Measurements from ENCODE around the gene TEX22. TPM values are rescaled to one million over a fixed set of nuclear protein-coding genes. Genes with fewer than 3 reads are reported as not detected.

TEX22 gene
- total RNA-seq, 4 donors from 2014 or later: 1.1 to 3.8 TPM; not detected in 2

- Histone ChIP-seq H3K4me1 (no peaks in the 10 kb centered on the region), H3K9me3 (no peaks in the 10 kb centered on the region), H3K36me3 (no peaks in the 10 kb centered on the region), H3K27ac (no peak overlapping the region), H3K27me3 (no peaks in the 10 kb centered on the region), H3K4me3 (no peak overlapping the region)
- DNase-seq: no peak
- intact Hi-C loops (cut with DNase I; ENCODE audit: low total_unique reads): no loop called here
- no peak for TF ChIP-seq POLR2A (IDR thresholded peaks at IDR 0.05)
- TF ChIP-seq, protein P1, sequence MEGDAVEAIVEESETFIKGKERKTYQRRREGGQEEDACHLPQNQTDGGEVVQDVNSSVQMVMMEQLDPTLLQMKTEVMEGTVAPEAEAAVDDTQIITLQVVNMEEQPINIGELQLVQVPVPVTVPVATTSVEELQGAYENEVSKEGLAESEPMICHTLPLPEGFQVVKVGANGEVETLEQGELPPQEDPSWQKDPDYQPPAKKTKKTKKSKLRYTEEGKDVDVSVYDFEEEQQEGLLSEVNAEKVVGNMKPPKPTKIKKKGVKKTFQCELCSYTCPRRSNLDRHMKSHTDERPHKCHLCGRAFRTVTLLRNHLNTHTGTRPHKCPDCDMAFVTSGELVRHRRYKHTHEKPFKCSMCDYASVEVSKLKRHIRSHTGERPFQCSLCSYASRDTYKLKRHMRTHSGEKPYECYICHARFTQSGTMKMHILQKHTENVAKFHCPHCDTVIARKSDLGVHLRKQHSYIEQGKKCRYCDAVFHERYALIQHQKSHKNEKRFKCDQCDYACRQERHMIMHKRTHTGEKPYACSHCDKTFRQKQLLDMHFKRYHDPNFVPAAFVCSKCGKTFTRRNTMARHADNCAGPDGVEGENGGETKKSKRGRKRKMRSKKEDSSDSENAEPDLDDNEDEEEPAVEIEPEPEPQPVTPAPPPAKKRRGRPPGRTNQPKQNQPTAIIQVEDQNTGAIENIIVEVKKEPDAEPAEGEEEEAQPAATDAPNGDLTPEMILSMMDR (IDR thresholded peaks at IDR 0.05): no peak
These were observed 34.3 kb upstream of the TEX22 start for GRCh38 chr14:105363847-105364708.

DNA sequence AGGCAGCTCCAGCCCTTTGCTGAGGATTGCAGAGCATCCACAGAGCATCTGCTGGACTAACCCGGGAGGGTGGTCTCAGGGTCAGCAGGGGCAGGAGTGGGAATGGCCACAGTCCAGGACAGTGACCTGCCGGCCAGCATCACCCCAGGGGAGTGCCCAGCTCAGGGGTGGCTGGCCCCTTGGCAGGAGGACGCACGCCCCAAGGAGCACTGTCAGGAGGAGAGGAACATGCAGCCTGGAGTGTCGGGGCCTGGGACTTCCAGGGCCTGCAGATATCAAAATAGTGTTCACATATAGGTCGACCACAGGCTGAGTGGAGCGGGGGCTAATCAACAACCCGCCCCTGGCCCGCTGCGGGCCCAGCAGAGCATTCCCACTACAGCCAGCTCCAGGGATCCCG lies 33.2 kb upstream of the TEX22 start:
- no peak overlapping the region for H3K27ac ChIP-seq
- no peaks in the 10 kb centered on the region for H3K36me3 ChIP-seq
- DNase-seq: no peak
- H3K4me3 ChIP-seq: no peak overlapping the region
- no peaks in the 10 kb centered on the region for H3K4me1 ChIP-seq
- no peaks in the 10 kb centered on the region for H3K27me3 ChIP-seq
- intact Hi-C loops (cut with DNase I; ENCODE audit: low total_unique reads): no loop called here
- H3K9me3 ChIP-seq: no peaks in the 10 kb centered on the region
- TF ChIP-seq, protein P1 (IDR thresholded peaks at IDR 0.05): no peak
- no peak for TF ChIP-seq POLR2A (IDR thresholded peaks at IDR 0.05)

- no peaks in the 10 kb centered on the region for H3K36me3 ChIP-seq
- H3K9me3 ChIP-seq: no peaks in the 10 kb centered on the region
- H3K4me1 ChIP-seq: no peaks in the 10 kb centered on the region
- H3K27me3 ChIP-seq: no peaks in the 10 kb centered on the region
- no peak for DNase-seq
- no peak overlapping the region for H3K4me3 ChIP-seq
- H3K27ac ChIP-seq: no peak overlapping the region
- intact Hi-C loops (cut with DNase I; ENCODE audit: low total_unique reads): no loop called here
- TF ChIP-seq, protein P1 (IDR thresholded peaks at IDR 0.05): no peak
- TF ChIP-seq POLR2A (IDR thresholded peaks at IDR 0.05): no peak
These were observed 32.7 kb upstream of the TEX22 start for GRCh38 chr14:105365681-105366080.

DNA sequence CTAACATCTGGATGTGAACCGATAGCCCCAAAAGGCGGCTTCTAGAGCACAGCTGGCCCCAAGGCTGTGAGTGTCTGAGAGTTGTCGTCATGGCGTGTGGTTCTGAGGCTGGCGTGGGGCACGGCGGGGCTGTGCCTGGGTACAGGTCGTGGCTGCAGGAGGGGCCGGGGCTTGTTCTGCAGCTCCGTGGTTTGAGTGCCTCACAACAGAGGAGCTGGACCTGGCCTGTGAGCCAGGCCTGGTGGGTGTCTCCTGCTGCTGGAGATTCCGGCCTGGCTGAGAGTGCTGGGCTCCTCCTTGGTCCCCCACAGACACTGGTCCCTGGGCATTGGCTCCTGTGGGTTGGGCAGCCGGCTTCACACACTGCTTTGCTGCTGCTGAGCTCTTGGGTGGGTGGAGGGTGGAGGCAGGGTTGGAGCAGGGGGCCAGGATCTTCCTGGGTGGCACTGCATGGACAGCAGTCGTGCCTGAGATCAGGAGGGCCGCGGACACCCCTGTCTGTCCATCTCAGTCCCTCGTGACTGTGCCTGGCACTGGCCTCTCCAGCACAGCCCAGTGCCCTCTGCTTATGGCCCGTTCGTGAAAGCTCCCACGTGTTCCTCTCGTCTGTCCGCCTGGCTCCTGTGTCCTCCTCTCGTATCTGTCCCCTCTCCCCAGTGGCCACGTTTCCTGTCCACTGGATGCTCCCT lies 31.8 kb upstream of the TEX22 start:
- TF ChIP-seq POLR2A (IDR thresholded peaks at IDR 0.05): no peak
- H3K4me1 ChIP-seq: no peaks in the 10 kb centered on the region
- intact Hi-C loops (cut with DNase I; ENCODE audit: low total_unique reads): no loop called here
- H3K36me3 ChIP-seq: no peaks in the 10 kb centered on the region
- DNase-seq: no peak
- no peak overlapping the region for H3K27ac ChIP-seq
- H3K4me3 ChIP-seq: no peak overlapping the region
- H3K27me3 ChIP-seq: no peaks in the 10 kb centered on the region
- no peaks in the 10 kb centered on the region for H3K9me3 ChIP-seq

- Histone ChIP-seq H3K27ac (no peak overlapping the region), H3K36me3 (no peaks in the 10 kb centered on the region), H3K9me3 (no peaks in the 10 kb centered on the region), H3K4me3 (no peak overlapping the region), H3K4me1 (no peaks in the 10 kb centered on the region), H3K27me3 (no peaks in the 10 kb centered on the region)
- no peak for TF ChIP-seq POLR2A (IDR thresholded peaks at IDR 0.05)
- TF ChIP-seq, protein P1 (IDR thresholded peaks at IDR 0.05): no peak
- intact Hi-C loops (cut with DNase I; ENCODE audit: low total_unique reads): no loop called here
- DNase-seq: no peak
These were observed 31.0 kb upstream of the TEX22 start for GRCh38 chr14:105367116-105368031.
